Upper lobe of left lung (tissue), 4 donors: ENCODE measurements around the gene SNTG2.

Experiments
- CTCF ChIP-seq, 6 experiments: fragments of 450-650 bp in 4 of 6; fragments of 200-600 bp in 2 of 6; sonication (generic) in 2 of 6; IDR thresholded peaks; one replicate each; pipeline ENCODE4 v1.5.1; 2016 to 2019; ENCODE audit warnings: antibody characterized with exemption in 6 of 6
- EP300 ChIP-seq, 4 donors: sonication (generic); formaldehyde crosslinking; IDR thresholded peaks; one replicate each; pipeline ENCODE4 v1.5.1; 2017; ENCODE audit warnings: antibody characterized with exemption in 4 of 4, control low read depth in 2 of 4

GRCh38 chr2:1415501-1415900, 464.9 kb downstream of the SNTG2 start:
- TF ChIP-seq CTCF (IDR thresholded peaks at IDR 0.05) (no peak), EP300 (IDR thresholded peaks at IDR 0.05) (no peak)
